HG03025 (cell line): ENCODE data around the gene SPOCK3.
A peak's percentile ranks its signal among the peaks of the same experiment; 100 is the strongest.

ENCODE experiments used
- ATAC-seq: cut with Tn5 transposase; IDR thresholded peaks from one replicate; pipeline ENCODE4 v1.9.1; 2021; ENCODE audit warnings: mild to moderate bottlenecking, moderate library complexity; ENCODE audit not compliant: unreplicated experiment, low FRiP score

SPOCK3 gene

GRCh38 chr4:167052631-167053091, 181.6 kb downstream of the SPOCK3 start:
- ATAC-seq, result no peak

GRCh38 chr4:167049257-167049656, 185.0 kb downstream of the SPOCK3 start:
- ATAC-seq, result no peak

- ATAC-seq, result no peak
These were observed 192.8 kb downstream of the SPOCK3 start for GRCh38 chr4:167041524-167041923.

- ATAC-seq, result no peak
These were observed 198.9 kb downstream of the SPOCK3 start for GRCh38 chr4:167035390-167035789.

- no peak for ATAC-seq
These were observed 199.3 kb downstream of the SPOCK3 start for GRCh38 chr4:167034983-167035382.

GRCh38 chr4:167032871-167033270, 201.4 kb downstream of the SPOCK3 start:
- ATAC-seq, result no peak

- ATAC-seq, result no peak
These were observed 202.6 kb downstream of the SPOCK3 start for GRCh38 chr4:167031534-167032156.

- ATAC-seq, result no peak
These were observed 205.3 kb downstream of the SPOCK3 start for GRCh38 chr4:167028976-167029375.

GRCh38 chr4:167025670-167026069, 208.6 kb downstream of the SPOCK3 start:
- no peak for ATAC-seq

- no peak for ATAC-seq
These were observed 210.8 kb downstream of the SPOCK3 start for GRCh38 chr4:167023364-167023925.

- ATAC-seq, result peak; percentile 55
These were observed 212.6 kb downstream of the SPOCK3 start for GRCh38 chr4:167021545-167022155.

- no peak for ATAC-seq
These were observed 213.9 kb downstream of the SPOCK3 start for GRCh38 chr4:167020410-167020809.

GRCh38 chr4:167014944-167015343, 219.3 kb downstream of the SPOCK3 start:
- no peak for ATAC-seq

GRCh38 chr4:167003326-167003725, 231.0 kb downstream of the SPOCK3 start:
- ATAC-seq, result no peak

GRCh38 chr4:167000141-167000852, 234.0 kb downstream of the SPOCK3 start:
- ATAC-seq, result no peak

- ATAC-seq, result no peak
These were observed 238.1 kb downstream of the SPOCK3 start for GRCh38 chr4:166996216-166996615.

- no peak for ATAC-seq
These were observed 239.6 kb downstream of the SPOCK3 start for GRCh38 chr4:166994686-166995085.

- no peak for ATAC-seq
These were observed 243.2 kb downstream of the SPOCK3 start for GRCh38 chr4:166991006-166991561.

GRCh38 chr4:166989886-166990285, 244.4 kb downstream of the SPOCK3 start:
- ATAC-seq, result no peak

- no peak for ATAC-seq
These were observed 247.3 kb downstream of the SPOCK3 start for GRCh38 chr4:166987026-166987425.

GRCh38 chr4:166981847-166982246, 252.4 kb downstream of the SPOCK3 start:
- ATAC-seq, result no peak
